HUES64 (cell line): Measurements from ENCODE around the gene EEA1. TPM values are rescaled to one million over a fixed set of nuclear protein-coding genes. Genes with fewer than 3 reads are reported as not detected.
"Not testable (repeated sequence)": the region's sequence is repeated elsewhere in the genome, so short reads cannot be mapped to it uniquely, and the experiment has no call there.

Experiments
- H3K27ac ChIP-seq: 2 replicates; pipeline ENCODE4 v1.7.0; 2013; ENCODE audit warnings: low read depth, low read length, inconsistent platforms
- H3K27me3 ChIP-seq: 2 replicates; pipeline ENCODE4 v1.6.1; 2013; ENCODE audit warnings: mild to moderate bottlenecking, low read length; ENCODE audit not compliant: insufficient read depth
- H3K36me3 ChIP-seq: 2 replicates; pipeline ENCODE4 v1.6.1; 2013; ENCODE audit warnings: mild to moderate bottlenecking, low read length; ENCODE audit not compliant: insufficient read depth
- H3K4me1 ChIP-seq: 2 replicates; pipeline ENCODE4 v1.6.1; 2013; ENCODE audit warnings: mild to moderate bottlenecking, low read length, moderate library complexity; ENCODE audit not compliant: insufficient read depth
- H3K4me3 ChIP-seq: 2 replicates; pipeline ENCODE4 v1.5.1; 2013; ENCODE audit warnings: mild to moderate bottlenecking, low read length, moderate library complexity
- H3K9ac ChIP-seq: 2 replicates; pipeline ENCODE4 v1.6.1; 2013; ENCODE audit warnings: mild to moderate bottlenecking, low read depth, low read length
- H3K9me3 ChIP-seq: 2 replicates; pipeline ENCODE4 v1.6.1; 2013; ENCODE audit warnings: low read depth, low read length; ENCODE audit not compliant: insufficient read depth
- whole genome bisulfite sequencing: fragments of 150-250, 120-280 bp; methylation state at CpG from one replicate; pipeline ENCODE4 v1.1.7; 2013; ENCODE audit warnings: missing lambda C conversion rate; 5-methylcytosine and 5-hydroxymethylcytosine counted together
- polyA plus RNA-seq, 2 experiments: library from polyadenylated mRNA; stranded (reverse); fragments of 50-300 nt; gene quantifications; one replicate each; pipeline ENCODE4 v1.2.3, GENCODE V29; 2013

Gene EEA1
- 7.6 TPM for polyA plus RNA-seq (2013, experiment 1 of 2)
- polyA plus RNA-seq (2013, experiment 2 of 2), result 7.5 TPM

- Histone ChIP-seq H3K27ac (peak within 1 kb of the TSS; percentile 82), H3K9ac (peak within 1 kb of the TSS; percentile 73), H3K9me3 (no peaks in the 10 kb centered on the region), H3K4me1 (peaks cover 39% of the 10 kb centered on the region), H3K4me3 (peak within 1 kb of the TSS; percentile 69), H3K36me3 (no peaks in the 10 kb centered on the region), H3K27me3 (no peaks in the 10 kb centered on the region)
- under 1% methylated on average over 98 of the region's 98 CpGs for WGBS
Observed at GRCh38 chr12:92928962-92929915, at the start of gene EEA1. Gene EEA1 (minus strand): TSS chr12:92929295. CDS start chr12:92929066, 229 bp downstream.

- WGBS, result 95% methylated on average over 2 of the region's 2 CpGs
- Histone ChIP-seq H3K4me3 (no peak overlapping the region), H3K9me3 (peaks cover 13% of the 10 kb centered on the region), H3K36me3 (no peaks in the 10 kb centered on the region), H3K4me1 (no peaks in the 10 kb centered on the region), H3K27me3 (no peaks in the 10 kb centered on the region), H3K27ac (no peak overlapping the region), H3K9ac (no peak overlapping the region)
Observed at GRCh38 chr12:92978607-92979006, 49.5 kb upstream of the EEA1 start.

- H3K27me3 ChIP-seq, result no peaks in the 10 kb centered on the region
- 93% methylated on average over 5 of the region's 5 CpGs for WGBS
- H3K9me3 ChIP-seq, result peaks cover 13% of the 10 kb centered on the region
- no peak overlapping the region for H3K4me3 ChIP-seq
- H3K36me3 ChIP-seq, result no peaks in the 10 kb centered on the region
- no peak overlapping the region for H3K9ac ChIP-seq
- no peak overlapping the region for H3K27ac ChIP-seq
- H3K4me1 ChIP-seq, result no peaks in the 10 kb centered on the region
Observed at GRCh38 chr12:92977326-92977725, 48.2 kb upstream of the EEA1 start.

- 92% methylated on average over 1 of the region's 1 CpG for WGBS
- H3K9me3 ChIP-seq, result peaks cover 13% of the 10 kb centered on the region
- no peak overlapping the region for H3K27ac ChIP-seq
- H3K9ac ChIP-seq, result no peak overlapping the region
- no peak overlapping the region for H3K4me3 ChIP-seq
- H3K36me3 ChIP-seq, result no peaks in the 10 kb centered on the region
- no peaks in the 10 kb centered on the region for H3K27me3 ChIP-seq
- H3K4me1 ChIP-seq, result no peaks in the 10 kb centered on the region
Observed at GRCh38 chr12:92974759-92975158, 45.7 kb upstream of the EEA1 start.

- WGBS, result 100% methylated on average over 1 of the region's 1 CpG
- Histone ChIP-seq H3K27ac (no peak overlapping the region), H3K36me3 (no peaks in the 10 kb centered on the region), H3K9me3 (peaks cover 13% of the 10 kb centered on the region), H3K4me1 (no peaks in the 10 kb centered on the region), H3K27me3 (no peaks in the 10 kb centered on the region), H3K9ac (no peak overlapping the region), H3K4me3 (no peak overlapping the region)
Observed at GRCh38 chr12:92973614-92974013, 44.5 kb upstream of the EEA1 start.

- no peaks in the 10 kb centered on the region for H3K4me1 ChIP-seq
- H3K27me3 ChIP-seq, result no peaks in the 10 kb centered on the region
- no peaks in the 10 kb centered on the region for H3K36me3 ChIP-seq
- no peak overlapping the region for H3K4me3 ChIP-seq
- peaks cover 13% of the 10 kb centered on the region for H3K9me3 ChIP-seq
- no peak overlapping the region for H3K9ac ChIP-seq
- WGBS, result 81% methylated on average over 1 of the region's 1 CpG
- no peak overlapping the region for H3K27ac ChIP-seq
Observed at GRCh38 chr12:92971859-92972524, 42.9 kb upstream of the EEA1 start.

- H3K36me3 ChIP-seq, result no peaks in the 10 kb centered on the region
- H3K27ac ChIP-seq, result no peak overlapping the region
- H3K4me3 ChIP-seq, result no peak overlapping the region
- H3K9ac ChIP-seq, result no peak overlapping the region
- H3K9me3 ChIP-seq, result no peaks in the 10 kb centered on the region
- 73% methylated on average over 2 of the region's 3 CpGs for WGBS
- no peaks in the 10 kb centered on the region for H3K27me3 ChIP-seq
- no peaks in the 10 kb centered on the region for H3K4me1 ChIP-seq
Observed at GRCh38 chr12:92968176-92968813, 39.2 kb upstream of the EEA1 start.

- not testable (repeated sequence) for H3K36me3 ChIP-seq, H3K27ac ChIP-seq, H3K4me1 ChIP-seq, H3K4me3 ChIP-seq, H3K27me3 ChIP-seq, H3K9me3 ChIP-seq, H3K9ac ChIP-seq
- 57% methylated on average over 1 of the region's 1 CpG for WGBS
Observed at GRCh38 chr12:92964378-92964777, 35.3 kb upstream of the EEA1 start.

- no peaks in the 10 kb centered on the region for H3K36me3 ChIP-seq
Observed at GRCh38 chr12:92961949-92962348, 32.9 kb upstream of the EEA1 start.

GRCh38 chr12:92955997-92956663 is 27.0 kb upstream of the EEA1 start:
- peaks cover 23% of the 10 kb centered on the region for H3K9me3 ChIP-seq
- no peaks in the 10 kb centered on the region for H3K36me3 ChIP-seq
- no peaks in the 10 kb centered on the region for H3K4me1 ChIP-seq
- WGBS, result 83% methylated on average over 2 of the region's 2 CpGs
- H3K4me3 ChIP-seq, result no peak overlapping the region
- no peaks in the 10 kb centered on the region for H3K27me3 ChIP-seq
- no peak overlapping the region for H3K9ac ChIP-seq
- H3K27ac ChIP-seq, result no peak overlapping the region

More at GRCh38 chr12:92961949-92962348, 32.9 kb upstream of the EEA1 start:
- H3K4me1 ChIP-seq, result no peaks in the 10 kb centered on the region
- no peak overlapping the region for H3K4me3 ChIP-seq
- no peaks in the 10 kb centered on the region for H3K27me3 ChIP-seq
- H3K9ac ChIP-seq, result no peak overlapping the region
- 86% methylated on average over 1 of the region's 3 CpGs for WGBS
- H3K27ac ChIP-seq, result no peak overlapping the region
- no peaks in the 10 kb centered on the region for H3K9me3 ChIP-seq
